ENCODE measurements around the gene LPCAT1.
"Not testable (repeated sequence)": the region's sequence is repeated elsewhere in the genome, so short reads cannot be mapped to it uniquely, and the experiment has no call there.

LPCAT1 gene

DNA sequence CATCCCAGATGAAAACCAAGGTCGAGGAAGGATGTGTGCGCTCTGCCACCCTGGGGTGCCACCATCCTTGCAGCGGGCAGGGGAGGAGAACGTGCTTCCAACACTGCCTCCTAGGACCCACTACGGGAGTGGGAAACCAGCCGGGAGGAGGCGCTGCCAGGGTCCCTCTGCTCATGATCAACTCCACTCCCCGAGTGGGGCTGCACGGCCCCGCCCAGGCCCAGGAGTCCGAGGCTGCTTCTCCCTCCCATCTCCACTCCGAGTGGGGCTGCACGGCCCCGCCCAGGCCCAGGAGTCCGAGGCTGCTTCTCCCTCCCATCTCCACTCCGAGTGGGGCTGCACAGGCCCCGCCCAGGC is 48.2 kb downstream of the LPCAT1 start:
- H3K36me3 ChIP-seq (ENCODE audit: insufficient read depth, low read length): peaks cover 42% of the 10 kb centered on the region
- H3K4me3 ChIP-seq (ENCODE audit: low read length); H3K27me3 ChIP-seq (ENCODE audit: control insufficient read depth, insufficient read depth, low read length); H3K4me2 ChIP-seq (ENCODE audit: low read length); H3K9me3 ChIP-seq (replicated peaks; ENCODE audit: low read length); H3K4me1 ChIP-seq (ENCODE audit: control insufficient read depth, insufficient read depth, low read length); H3K9ac ChIP-seq (ENCODE audit: low read depth, low read length): not testable (repeated sequence)

DNA sequence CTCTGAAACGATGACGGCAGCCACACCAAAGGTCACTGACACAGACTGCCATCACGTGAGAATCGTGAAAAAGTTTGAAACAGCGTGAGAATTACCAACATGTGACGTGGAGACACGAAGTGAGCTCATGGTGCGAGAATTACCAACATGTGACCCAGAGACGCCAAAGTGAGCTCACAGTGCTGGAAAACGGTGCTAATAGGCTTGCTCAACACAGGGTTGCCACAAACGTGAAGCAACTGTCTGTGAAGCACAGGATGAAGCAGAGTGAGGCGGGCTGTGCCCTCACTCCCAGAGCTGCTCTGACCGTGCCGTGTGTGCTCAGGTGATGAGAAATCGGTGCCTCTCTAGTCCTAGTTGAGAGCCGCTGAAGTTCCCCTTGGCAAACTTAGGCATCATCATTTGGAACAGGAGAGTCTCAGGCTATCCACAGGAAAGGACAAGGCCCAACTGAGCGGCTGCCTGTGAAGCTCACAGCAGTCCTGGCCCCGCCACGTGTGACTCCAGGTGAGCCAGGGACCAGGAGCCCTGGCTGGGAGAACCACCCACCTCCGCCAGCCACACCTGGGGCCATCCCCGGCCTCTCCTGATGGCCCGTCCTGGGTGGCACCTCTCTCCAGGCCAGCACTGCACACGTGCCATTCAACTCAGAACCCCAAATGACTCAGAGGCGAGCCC is 48.8 kb downstream of the LPCAT1 start:
- Histone ChIP-seq H3K9ac (ENCODE audit: low read depth, low read length) (no peak overlapping the region), H3K9me3 (replicated peaks; ENCODE audit: low read length) (no peaks in the 10 kb centered on the region), H3K4me2 (ENCODE audit: low read length) (no peak overlapping the region), H3K4me3 (ENCODE audit: low read length) (no peak overlapping the region), H3K4me1 (ENCODE audit: control insufficient read depth, insufficient read depth, low read length) (no peaks in the 10 kb centered on the region), H3K36me3 (ENCODE audit: insufficient read depth, low read length) (peaks cover 42% of the 10 kb centered on the region), H3K27me3 (ENCODE audit: control insufficient read depth, insufficient read depth, low read length) (no peaks in the 10 kb centered on the region)

GRCh38 chr5:1474183-1474839 is 49.4 kb downstream of the LPCAT1 start:
- H3K4me3 ChIP-seq (ENCODE audit: low read length): no peak overlapping the region
- no peak overlapping the region for H3K4me2 ChIP-seq (ENCODE audit: low read length)
- no peaks in the 10 kb centered on the region for H3K4me1 ChIP-seq (ENCODE audit: control insufficient read depth, insufficient read depth, low read length)
- no peaks in the 10 kb centered on the region for H3K27me3 ChIP-seq (ENCODE audit: control insufficient read depth, insufficient read depth, low read length)
- H3K9me3 ChIP-seq (replicated peaks; ENCODE audit: low read length): no peaks in the 10 kb centered on the region
- H3K9ac ChIP-seq (ENCODE audit: low read depth, low read length): no peak overlapping the region
- peaks cover 42% of the 10 kb centered on the region for H3K36me3 ChIP-seq (ENCODE audit: insufficient read depth, low read length)

GRCh38 chr5:1473746-1474145 is 50.0 kb downstream of the LPCAT1 start:
- H3K36me3 ChIP-seq (ENCODE audit: insufficient read depth, low read length): peaks cover 41% of the 10 kb centered on the region
- no peaks in the 10 kb centered on the region for H3K9me3 ChIP-seq (replicated peaks; ENCODE audit: low read length)
- no peaks in the 10 kb centered on the region for H3K27me3 ChIP-seq (ENCODE audit: control insufficient read depth, insufficient read depth, low read length)
- no peak overlapping the region for H3K4me2 ChIP-seq (ENCODE audit: low read length)
- no peak overlapping the region for H3K4me3 ChIP-seq (ENCODE audit: low read length)
- H3K9ac ChIP-seq (ENCODE audit: low read depth, low read length): no peak overlapping the region
- no peaks in the 10 kb centered on the region for H3K4me1 ChIP-seq (ENCODE audit: control insufficient read depth, insufficient read depth, low read length)

GRCh38 chr5:1472964-1473628 is 50.7 kb downstream of the LPCAT1 start:
- H3K4me2 ChIP-seq (ENCODE audit: low read length): no peak overlapping the region
- peaks cover 35% of the 10 kb centered on the region for H3K36me3 ChIP-seq (ENCODE audit: insufficient read depth, low read length)

DNA sequence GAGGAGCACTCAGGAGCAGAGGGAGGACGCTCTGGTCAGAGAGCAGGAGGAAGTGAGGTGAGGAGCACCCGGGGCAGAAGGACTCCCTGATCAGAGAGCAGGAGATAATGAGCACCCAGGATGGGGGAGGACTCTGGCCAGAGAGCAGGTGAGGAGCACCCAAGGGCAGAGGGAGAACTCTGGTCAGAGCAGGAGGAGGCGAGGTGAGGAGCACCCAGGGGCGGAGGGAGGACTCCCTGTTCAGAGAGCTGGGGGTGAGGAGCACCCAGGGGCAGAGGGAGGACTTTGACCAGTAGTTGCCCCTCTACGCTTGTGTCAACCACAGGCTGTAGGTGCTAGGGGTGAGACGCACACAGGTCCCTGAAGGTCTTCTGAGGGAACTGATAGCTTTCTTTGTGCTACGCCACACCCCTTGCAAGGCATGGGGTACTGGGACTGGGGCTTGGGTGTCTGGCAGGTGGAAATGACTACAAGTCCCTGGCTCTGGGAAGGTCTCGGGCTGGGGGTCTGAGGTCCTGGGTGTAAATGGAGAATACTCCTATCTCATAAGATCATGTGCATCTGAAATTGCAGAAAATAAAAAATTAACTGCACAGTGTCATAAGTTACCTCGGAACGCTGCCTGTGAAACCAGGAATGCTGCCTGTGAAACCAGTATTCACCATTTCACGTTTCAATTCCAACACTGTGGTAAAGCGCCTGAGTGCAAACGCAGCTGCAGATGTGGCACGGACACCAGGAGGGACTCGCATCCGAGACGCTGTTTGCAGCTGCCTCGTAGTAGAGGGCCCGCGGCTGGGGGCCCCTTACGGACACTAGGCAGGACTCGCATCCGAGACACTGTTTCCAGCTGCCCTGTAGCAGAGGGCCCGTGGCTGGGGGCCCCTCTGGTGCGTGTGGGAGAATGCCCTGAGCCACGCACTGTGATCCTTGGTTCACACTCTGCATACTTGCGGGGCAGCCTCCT is 51.5 kb downstream of the LPCAT1 start:
- Histone ChIP-seq H3K36me3 (ENCODE audit: insufficient read depth, low read length) (peaks cover 33% of the 10 kb centered on the region), H3K4me1 (ENCODE audit: control insufficient read depth, insufficient read depth, low read length) (no peaks in the 10 kb centered on the region), H3K4me3 (ENCODE audit: low read length) (no peak overlapping the region), H3K4me2 (ENCODE audit: low read length) (no peak overlapping the region), H3K27me3 (ENCODE audit: control insufficient read depth, insufficient read depth, low read length) (no peaks in the 10 kb centered on the region), H3K9ac (ENCODE audit: low read depth, low read length) (no peak overlapping the region), H3K9me3 (replicated peaks; ENCODE audit: low read length) (no peaks in the 10 kb centered on the region)

More at GRCh38 chr5:1472964-1473628, 50.7 kb downstream of the LPCAT1 start:
- H3K27me3 ChIP-seq (ENCODE audit: control insufficient read depth, insufficient read depth, low read length): no peaks in the 10 kb centered on the region
- H3K9ac ChIP-seq (ENCODE audit: low read depth, low read length): no peak overlapping the region
- H3K4me1 ChIP-seq (ENCODE audit: control insufficient read depth, insufficient read depth, low read length): no peaks in the 10 kb centered on the region
- no peaks in the 10 kb centered on the region for H3K9me3 ChIP-seq (replicated peaks; ENCODE audit: low read length)
- no peak overlapping the region for H3K4me3 ChIP-seq (ENCODE audit: low read length)

DNA sequence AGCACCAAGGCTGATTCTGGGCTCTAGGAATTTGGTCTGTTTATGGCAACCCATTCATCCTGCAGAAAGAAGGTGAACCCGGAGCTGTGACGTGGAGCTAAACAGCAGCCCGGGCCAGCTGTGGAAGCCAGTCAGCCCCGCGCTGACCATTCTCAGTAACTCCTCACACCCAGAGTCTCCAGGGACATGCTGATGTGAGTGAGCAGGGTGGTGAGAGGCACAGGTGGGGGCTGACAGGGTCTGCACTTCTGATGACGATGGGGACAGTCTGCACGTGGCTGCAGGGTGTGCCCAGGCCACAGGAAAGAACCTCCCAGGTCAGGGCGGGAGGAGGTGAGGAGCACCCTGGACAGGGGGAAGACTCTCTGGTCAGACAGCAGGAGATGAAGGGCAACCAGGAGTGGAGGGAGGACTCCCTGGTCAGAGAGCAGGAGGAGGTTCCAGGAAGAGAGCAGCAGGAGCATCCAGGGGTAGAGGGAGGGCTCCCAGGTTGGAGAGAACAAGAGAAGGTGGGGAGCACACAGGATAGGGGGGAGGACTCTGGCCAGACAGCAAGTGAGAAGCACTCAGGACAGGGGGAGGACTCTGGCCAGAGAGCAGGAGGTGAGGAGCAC is 52.4 kb downstream of the LPCAT1 start:
- Histone ChIP-seq H3K4me2 (ENCODE audit: low read length) (no peak overlapping the region), H3K4me1 (ENCODE audit: control insufficient read depth, insufficient read depth, low read length) (no peaks in the 10 kb centered on the region), H3K9ac (ENCODE audit: low read depth, low read length) (no peak overlapping the region), H3K27me3 (ENCODE audit: control insufficient read depth, insufficient read depth, low read length) (no peaks in the 10 kb centered on the region), H3K4me3 (ENCODE audit: low read length) (no peak overlapping the region), H3K36me3 (ENCODE audit: insufficient read depth, low read length) (peaks cover 32% of the 10 kb centered on the region), H3K9me3 (replicated peaks; ENCODE audit: low read length) (no peaks in the 10 kb centered on the region)

GRCh38 chr5:1470762-1471211 is 53.0 kb downstream of the LPCAT1 start:
- H3K27me3 ChIP-seq (ENCODE audit: control insufficient read depth, insufficient read depth, low read length): no peaks in the 10 kb centered on the region
- H3K9ac ChIP-seq (ENCODE audit: low read depth, low read length): no peak overlapping the region
- no peaks in the 10 kb centered on the region for H3K4me1 ChIP-seq (ENCODE audit: control insufficient read depth, insufficient read depth, low read length)
- no peak overlapping the region for H3K4me3 ChIP-seq (ENCODE audit: low read length)
- no peaks in the 10 kb centered on the region for H3K9me3 ChIP-seq (replicated peaks; ENCODE audit: low read length)
- H3K36me3 ChIP-seq (ENCODE audit: insufficient read depth, low read length): peaks cover 32% of the 10 kb centered on the region
- no peak overlapping the region for H3K4me2 ChIP-seq (ENCODE audit: low read length)

DNA sequence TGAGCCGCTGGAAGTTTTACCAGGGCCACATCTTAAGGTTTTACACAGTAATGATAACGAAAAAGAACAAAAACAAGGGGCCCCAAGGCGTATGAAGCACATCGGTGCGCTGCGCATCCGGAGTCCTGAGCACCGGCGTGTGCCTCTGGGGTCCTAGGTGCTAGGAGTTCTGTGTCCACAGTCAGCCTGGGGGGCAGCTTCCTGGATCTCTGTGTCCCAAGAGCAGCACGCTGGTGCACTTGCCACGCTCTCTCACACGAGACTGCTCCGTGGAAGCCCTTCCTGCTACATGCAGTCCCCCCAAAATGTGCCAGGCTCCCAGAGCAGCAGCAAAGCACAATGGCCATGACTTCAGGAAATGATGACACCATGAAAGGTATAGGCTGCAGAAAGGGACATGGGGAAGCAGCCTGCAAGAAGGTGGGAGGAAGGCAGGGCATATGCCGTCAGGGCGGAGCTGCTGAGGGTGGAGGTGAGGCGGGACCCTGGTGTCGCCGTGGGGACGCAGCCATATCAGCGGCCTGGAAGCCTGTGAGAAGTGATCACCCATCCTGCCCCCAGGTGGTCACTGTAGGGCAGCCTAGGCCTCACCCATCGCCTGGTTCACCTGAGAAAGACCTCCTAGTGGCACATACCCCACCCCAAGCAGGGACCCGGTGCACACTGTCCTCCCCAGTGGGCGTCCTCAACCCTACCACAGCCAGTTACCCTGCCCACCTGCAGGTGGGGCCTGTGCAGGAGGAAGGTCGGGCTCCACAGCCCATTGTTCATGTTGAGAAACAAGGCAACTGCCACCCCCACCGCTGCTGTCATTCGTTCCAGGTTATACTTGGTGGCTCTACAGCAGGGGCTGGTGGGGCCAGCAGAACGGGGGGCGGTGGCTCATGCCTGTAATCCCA is 54.9 kb downstream of the LPCAT1 start:
- no peak overlapping the region for H3K4me3 ChIP-seq (ENCODE audit: low read length)
- no peak overlapping the region for H3K9ac ChIP-seq (ENCODE audit: low read depth, low read length)
- no peak overlapping the region for H3K4me2 ChIP-seq (ENCODE audit: low read length)
- peaks cover 29% of the 10 kb centered on the region for H3K36me3 ChIP-seq (ENCODE audit: insufficient read depth, low read length)
- no peaks in the 10 kb centered on the region for H3K4me1 ChIP-seq (ENCODE audit: control insufficient read depth, insufficient read depth, low read length)
- no peaks in the 10 kb centered on the region for H3K9me3 ChIP-seq (replicated peaks; ENCODE audit: low read length)
- no peaks in the 10 kb centered on the region for H3K27me3 ChIP-seq (ENCODE audit: control insufficient read depth, insufficient read depth, low read length)

DNA sequence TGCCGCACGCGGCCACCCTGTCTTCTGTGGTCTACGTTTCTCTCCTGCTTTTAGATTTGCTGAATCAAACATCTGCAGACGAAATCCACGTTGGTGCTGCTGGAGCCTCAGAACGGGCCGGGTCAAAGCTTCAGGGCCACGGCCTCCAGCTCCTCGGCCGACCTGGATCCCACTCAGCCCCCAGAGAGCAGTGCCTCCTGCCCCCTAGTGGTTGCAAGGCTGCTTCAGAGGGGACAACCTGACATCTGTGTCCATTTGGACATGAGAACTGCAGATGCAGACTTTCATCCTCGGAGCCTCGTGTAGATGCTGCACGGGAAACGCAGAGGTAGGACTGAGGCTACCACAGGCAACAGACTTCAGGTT is 55.5 kb downstream of the LPCAT1 start:
- Histone ChIP-seq H3K4me1 (ENCODE audit: control insufficient read depth, insufficient read depth, low read length) (no peaks in the 10 kb centered on the region), H3K9me3 (replicated peaks; ENCODE audit: low read length) (no peaks in the 10 kb centered on the region), H3K27me3 (ENCODE audit: control insufficient read depth, insufficient read depth, low read length) (no peaks in the 10 kb centered on the region), H3K36me3 (ENCODE audit: insufficient read depth, low read length) (peaks cover 30% of the 10 kb centered on the region), H3K9ac (ENCODE audit: low read depth, low read length) (no peak overlapping the region), H3K4me3 (ENCODE audit: low read length) (no peak overlapping the region), H3K4me2 (ENCODE audit: low read length) (no peak overlapping the region)
